Activated naive CD8-positive, alpha-beta T cell treated with anti-CD3 and anti-CD28 coated beads, Interleukin-2, amount 50 U/mL, for 24 hours (primary cell): ENCODE measurements around the gene HAPLN2.
"Not testable (repeated sequence)": the region's sequence is repeated elsewhere in the genome, so short reads cannot be mapped to it uniquely, and the experiment has no call there.

ENCODE experiments used
- ATAC-seq: fragments of 150-1000 bp; cut with Tn5 transposase; one replicate; pipeline ENCODE4 v1.10.0; 2021
- DNase-seq: peaks from one replicate; pipeline ENCODE4 v3.0.0; 2021
- H3K27ac Mint-ChIP-seq: one replicate; pipeline ENCODE4 v1.8.0; 2021; ENCODE audit warnings: mild to moderate bottlenecking, mixed read lengths
- H3K27me3 Mint-ChIP-seq: one replicate; pipeline ENCODE4 v1.8.0; 2021; ENCODE audit warnings: mixed read lengths
- H3K36me3 Mint-ChIP-seq: one replicate; pipeline ENCODE4 v1.8.0; 2021; ENCODE audit warnings: low read depth, mixed read lengths
- H3K4me1 Mint-ChIP-seq: one replicate; pipeline ENCODE4 v1.8.0; 2021; ENCODE audit warnings: mixed read lengths
- H3K4me3 Mint-ChIP-seq: one replicate; pipeline ENCODE4 v1.8.0; 2021; ENCODE audit warnings: mild to moderate bottlenecking, moderate library complexity, mixed read lengths
- H3K9me3 Mint-ChIP-seq: one replicate; pipeline ENCODE4 v1.8.0; 2021; ENCODE audit warnings: mixed read lengths

The HAPLN2 gene

GRCh38 chr1:156598731-156599432, 20.3 kb upstream of the HAPLN2 start:
- Mint-ChIP-seq H3K9me3 (no peaks in the 10 kb centered on the region), H3K36me3 (peaks cover 57% of the 10 kb centered on the region), H3K27ac (peak overlapping the region; percentile 100), H3K4me3 (peak overlapping the region; percentile 100), H3K4me1 (peaks cover 54% of the 10 kb centered on the region), H3K27me3 (no peaks in the 10 kb centered on the region)
- ATAC-seq (no peak), DNase-seq (no peak)

- DNase-seq, result no peak
- H3K4me3 Mint-ChIP-seq, result peak overlapping the region; percentile 100
- peaks cover 54% of the 10 kb centered on the region for H3K36me3 Mint-ChIP-seq
- H3K9me3 Mint-ChIP-seq, result no peaks in the 10 kb centered on the region
- peak; percentile 78 for ATAC-seq
- H3K27me3 Mint-ChIP-seq, result no peaks in the 10 kb centered on the region
- H3K4me1 Mint-ChIP-seq, result peaks cover 50% of the 10 kb centered on the region
- H3K27ac Mint-ChIP-seq, result peak overlapping the region; percentile 100
These were observed 19.4 kb upstream of the HAPLN2 start for GRCh38 chr1:156599811-156600210.

DNA sequence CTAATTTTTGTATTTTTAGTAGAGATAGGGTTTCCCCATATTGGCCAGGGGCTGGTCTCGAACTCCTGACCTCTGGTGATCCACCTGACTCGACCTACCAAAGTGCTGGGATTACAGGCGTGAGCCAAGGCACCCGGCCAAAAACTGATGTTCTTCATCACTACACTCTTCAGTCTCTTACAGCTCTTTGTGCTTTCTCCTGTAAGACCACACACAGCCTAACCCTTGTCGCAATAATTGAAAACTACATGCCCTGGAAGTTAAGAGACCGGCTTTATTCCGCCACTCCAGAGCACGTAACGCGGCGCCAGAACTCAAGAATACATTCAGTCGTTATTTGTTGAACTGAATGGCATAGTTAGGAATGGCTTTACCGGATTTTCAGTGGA, 18.5 kb upstream of the HAPLN2 start:
- DNase-seq (peak; percentile 28), ATAC-seq (no peak)
- Mint-ChIP-seq H3K27me3 (no peaks in the 10 kb centered on the region), H3K4me1 (peaks cover 44% of the 10 kb centered on the region), H3K9me3 (no peaks in the 10 kb centered on the region), H3K36me3 (peaks cover 47% of the 10 kb centered on the region), H3K27ac (peak overlapping the region; percentile 100), H3K4me3 (peak overlapping the region; percentile 100)

GRCh38 chr1:156601122-156601830, 17.9 kb upstream of the HAPLN2 start, which contains the start of gene GPATCH4:
Gene GPATCH4, minus strand, starts transcription at chr1:156601479.
- Mint-ChIP-seq H3K27ac (peak within 1 kb of the TSS; percentile 100), H3K9me3 (no peaks in the 10 kb centered on the region), H3K36me3 (peaks cover 43% of the 10 kb centered on the region), H3K4me1 (peaks cover 44% of the 10 kb centered on the region), H3K27me3 (no peaks in the 10 kb centered on the region), H3K4me3 (peak within 1 kb of the TSS; percentile 100)
- DNase-seq, result peak; percentile 80
- peak; percentile 67 for ATAC-seq

- DNase-seq (peak; percentile 10), ATAC-seq (no peak)
- Mint-ChIP-seq H3K4me3 (peak overlapping the region; percentile 100), H3K4me1 (peaks cover 44% of the 10 kb centered on the region), H3K36me3 (peaks cover 37% of the 10 kb centered on the region), H3K9me3 (no peaks in the 10 kb centered on the region), H3K27ac (peak overlapping the region; percentile 100), H3K27me3 (peaks cover 2% of the 10 kb centered on the region)
These were observed 17.3 kb upstream of the HAPLN2 start for GRCh38 chr1:156601892-156602291.

GRCh38 chr1:156602557-156602993, 16.6 kb upstream of the HAPLN2 start:
- peaks cover 46% of the 10 kb centered on the region for H3K4me1 Mint-ChIP-seq
- H3K27me3 Mint-ChIP-seq, result peaks cover 2% of the 10 kb centered on the region
- peak overlapping the region; percentile 100 for H3K4me3 Mint-ChIP-seq
- peaks cover 33% of the 10 kb centered on the region for H3K36me3 Mint-ChIP-seq
- peak; percentile 28 for DNase-seq
- no peak for ATAC-seq
- peak overlapping the region; percentile 74 for H3K27ac Mint-ChIP-seq
- H3K9me3 Mint-ChIP-seq, result no peaks in the 10 kb centered on the region

DNA sequence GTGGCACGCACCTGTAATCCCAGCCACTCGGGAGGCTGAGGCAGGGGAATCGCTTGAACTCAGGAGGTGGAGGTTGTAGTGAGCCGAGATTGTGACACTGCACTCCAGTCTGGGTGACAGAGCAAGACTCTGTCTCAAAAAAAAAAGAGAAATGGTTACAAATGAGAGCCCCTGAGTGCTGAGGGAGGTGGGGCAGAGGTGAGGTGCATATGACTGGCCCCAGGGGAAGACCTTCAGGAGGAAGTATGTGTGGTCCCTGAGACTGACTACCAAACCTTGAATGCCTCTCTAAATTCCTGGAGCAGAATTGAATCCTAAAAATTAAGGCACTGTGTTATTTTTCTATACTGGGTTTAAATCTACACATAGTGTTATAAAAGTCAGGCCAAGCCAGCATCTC, 11.9 kb upstream of the HAPLN2 start:
- not testable (repeated sequence) for H3K36me3 Mint-ChIP-seq, H3K4me3 Mint-ChIP-seq, H3K27me3 Mint-ChIP-seq, H3K9me3 Mint-ChIP-seq, ATAC-seq, DNase-seq, H3K27ac Mint-ChIP-seq
- H3K4me1 Mint-ChIP-seq, result peaks cover 18% of the 10 kb centered on the region

DNA sequence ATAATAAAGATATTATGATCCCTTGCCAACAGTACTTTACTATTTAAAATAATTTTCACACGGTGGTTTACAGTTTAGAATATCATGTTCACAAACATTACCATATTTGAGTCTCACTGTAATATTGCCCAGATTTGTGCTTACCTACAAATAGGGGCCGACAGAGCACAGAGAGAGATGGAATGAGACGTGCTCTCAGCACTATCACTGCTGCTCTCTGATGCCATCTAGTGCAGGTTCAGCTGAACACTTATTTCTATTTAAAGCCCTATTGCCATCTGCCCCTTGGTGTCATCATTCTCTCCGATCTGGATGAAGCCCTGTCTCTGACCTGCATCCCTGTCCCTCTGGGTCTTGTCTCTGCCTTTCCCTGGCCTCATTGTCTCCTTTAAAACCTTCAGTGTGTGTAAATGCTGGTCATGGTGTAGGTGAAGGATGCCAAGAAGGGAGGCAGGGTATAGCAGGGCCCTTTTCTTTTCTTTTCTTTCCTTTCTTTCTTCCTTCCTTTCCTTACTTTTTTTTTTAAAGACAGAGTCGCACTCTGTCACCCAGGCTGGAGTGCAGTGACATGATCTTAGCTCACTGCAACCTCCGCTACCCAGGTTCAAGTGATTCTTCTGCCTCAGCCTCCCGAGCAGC, 11.1 kb upstream of the HAPLN2 start:
- peak; percentile 57 for DNase-seq
- peaks cover 12% of the 10 kb centered on the region for H3K4me1 Mint-ChIP-seq
- no peak overlapping the region for H3K27ac Mint-ChIP-seq
- no peaks in the 10 kb centered on the region for H3K9me3 Mint-ChIP-seq
- H3K27me3 Mint-ChIP-seq, result peaks cover 14% of the 10 kb centered on the region
- no peaks in the 10 kb centered on the region for H3K36me3 Mint-ChIP-seq
- H3K4me3 Mint-ChIP-seq, result no peak overlapping the region
- ATAC-seq, result peak; percentile 97

DNA sequence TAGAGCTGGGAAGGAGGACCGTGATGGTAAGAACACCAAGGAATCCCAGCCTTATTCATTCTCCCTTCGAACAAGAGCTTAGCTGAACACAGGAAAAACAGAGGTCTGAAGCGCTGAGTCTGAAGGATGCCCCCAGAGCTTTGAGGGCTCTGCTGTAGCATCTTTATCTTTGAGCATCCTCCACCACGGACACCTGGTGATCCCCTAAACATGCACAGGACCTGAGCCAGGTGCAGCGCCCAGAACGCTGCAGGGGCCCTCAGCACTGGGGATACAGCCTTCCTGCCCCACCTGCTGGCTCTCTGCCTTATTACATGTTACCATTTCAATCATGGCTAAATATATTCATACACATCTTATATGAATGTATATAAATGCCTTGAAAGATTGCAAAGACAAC, 10.2 kb upstream of the HAPLN2 start:
- H3K27me3 Mint-ChIP-seq, result peaks cover 16% of the 10 kb centered on the region
- no peaks in the 10 kb centered on the region for H3K36me3 Mint-ChIP-seq
- H3K9me3 Mint-ChIP-seq, result no peaks in the 10 kb centered on the region
- DNase-seq (peak; percentile 63), ATAC-seq (peak; percentile 69)
- H3K4me3 Mint-ChIP-seq, result no peak overlapping the region
- peaks cover 12% of the 10 kb centered on the region for H3K4me1 Mint-ChIP-seq
- no peak overlapping the region for H3K27ac Mint-ChIP-seq

- peaks cover 12% of the 10 kb centered on the region for H3K4me1 Mint-ChIP-seq
- H3K9me3 Mint-ChIP-seq, DNase-seq, ATAC-seq, H3K27ac Mint-ChIP-seq, H3K4me3 Mint-ChIP-seq, H3K36me3 Mint-ChIP-seq: not testable (repeated sequence)
- H3K27me3 Mint-ChIP-seq, result peaks cover 18% of the 10 kb centered on the region
These were observed 9.1 kb upstream of the HAPLN2 start for GRCh38 chr1:156610072-156610471.

- H3K36me3 Mint-ChIP-seq, result no peaks in the 10 kb centered on the region
- H3K9me3 Mint-ChIP-seq, result no peaks in the 10 kb centered on the region
These were observed 6.5 kb upstream of the HAPLN2 start for GRCh38 chr1:156612666-156613065.

GRCh38 chr1:156615946-156616345, 3.3 kb upstream of the HAPLN2 start:
- DNase-seq (no peak), ATAC-seq (no peak)
- Mint-ChIP-seq H3K4me1 (no peaks in the 10 kb centered on the region), H3K9me3 (no peaks in the 10 kb centered on the region), H3K27me3 (peaks cover 56% of the 10 kb centered on the region), H3K27ac (no peak overlapping the region), H3K36me3 (no peaks in the 10 kb centered on the region), H3K4me3 (no peak overlapping the region)

More at GRCh38 chr1:156612666-156613065, 6.5 kb upstream of the HAPLN2 start:
- Mint-ChIP-seq H3K27me3 (peaks cover 32% of the 10 kb centered on the region), H3K4me3 (no peak overlapping the region), H3K27ac (no peak overlapping the region), H3K4me1 (peaks cover 9% of the 10 kb centered on the region)
- DNase-seq, result no peak
- no peak for ATAC-seq

DNA sequence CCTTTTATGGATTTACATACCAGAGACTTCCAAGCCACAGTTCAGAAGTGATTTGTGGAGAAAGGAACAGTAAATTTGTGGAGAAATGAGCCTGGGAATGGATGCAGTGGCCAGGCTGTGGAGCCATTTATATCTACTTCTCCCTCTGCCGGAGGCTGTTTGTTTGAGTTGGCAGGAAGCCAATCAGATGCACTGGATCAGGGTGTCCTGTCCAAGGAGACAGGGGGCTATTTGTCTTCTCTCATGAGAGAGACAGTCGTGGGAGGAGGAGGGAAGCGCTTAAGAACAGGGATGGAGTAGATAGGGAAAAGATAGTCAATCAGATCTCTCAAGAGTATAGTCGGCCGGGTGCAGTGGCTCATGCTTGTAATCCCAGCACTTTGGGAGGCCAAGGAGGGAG, 2.8 kb upstream of the HAPLN2 start:
- DNase-seq, result no peak
- ATAC-seq, result no peak
- Mint-ChIP-seq H3K36me3 (no peaks in the 10 kb centered on the region), H3K4me3 (no peak overlapping the region), H3K4me1 (no peaks in the 10 kb centered on the region), H3K9me3 (no peaks in the 10 kb centered on the region), H3K27ac (no peak overlapping the region), H3K27me3 (peaks cover 59% of the 10 kb centered on the region)

DNA sequence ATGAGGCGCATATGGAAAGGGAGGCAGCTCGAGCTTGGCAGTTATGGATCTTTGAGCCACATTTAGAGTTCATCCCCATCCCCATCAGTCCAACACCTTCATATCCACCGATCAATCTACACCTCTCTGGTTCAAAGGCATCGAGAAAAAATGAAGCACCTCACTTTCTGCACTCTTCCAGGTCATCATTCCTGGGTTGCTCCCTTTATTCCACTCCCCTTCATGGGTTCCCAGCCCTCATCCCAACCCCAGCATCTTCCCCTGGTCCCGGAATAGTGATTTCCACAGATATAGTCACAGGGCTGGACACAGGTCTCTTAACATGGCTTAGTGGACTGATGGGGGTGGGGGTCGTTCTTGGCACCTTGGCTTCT, 354 bp downstream of the HAPLN2 start:
- Mint-ChIP-seq H3K9me3 (no peaks in the 10 kb centered on the region), H3K27me3 (peaks cover 73% of the 10 kb centered on the region), H3K4me1 (no peaks in the 10 kb centered on the region), H3K4me3 (no peak overlapping the region), H3K36me3 (no peaks in the 10 kb centered on the region), H3K27ac (no peak overlapping the region)
- no peak for DNase-seq
- ATAC-seq, result no peak
